SU-DHL-6 (cell line): ENCODE results near the gene MTMR12.

Source experiments
- H2AFZ ChIP-seq: fragments of 200-600 bp; sonication (generic); 2 replicates; pipeline ENCODE4 v1.6.1; 2014; ENCODE audit warnings: low read depth, mild to moderate bottlenecking, moderate library complexity, mixed read lengths, antibody characterized with exemption, low read length; ENCODE audit not compliant: severe bottlenecking
- H3F3A ChIP-seq: fragments of 200-600 bp; shearing (Covaris generic); 2 replicates; pipeline ENCODE4 v1.6.0; 2016; ENCODE audit warnings: antibody characterized with exemption, mild to moderate bottlenecking; ENCODE audit not compliant: insufficient read depth
- H3K27ac ChIP-seq: fragments of 200-600 bp; sonication (generic); 2 replicates; pipeline ENCODE4 v1.5.1; 2016; ENCODE audit warnings: low read depth, mild to moderate bottlenecking, low read length, moderate library complexity, mixed read lengths
- H3K27me3 ChIP-seq: fragments of 200-600 bp; sonication (generic), shearing (Covaris generic); 2 replicates; pipeline ENCODE4 v1.6.0; 2014; ENCODE audit warnings: mild to moderate bottlenecking, low read length
- H3K36me3 ChIP-seq: fragments of 200-600 bp; sonication (generic); 2 replicates; pipeline ENCODE4 v1.6.1; 2014; ENCODE audit warnings: mild to moderate bottlenecking, low read length, mixed read lengths
- H3K4me2 ChIP-seq: fragments of 300-600, 200-600 bp; shearing (Covaris generic), sonication (generic); 2 replicates; pipeline ENCODE4 v1.6.0; 2014; ENCODE audit warnings: low read length, low read depth, mild to moderate bottlenecking; ENCODE audit not compliant: poor library complexity, severe bottlenecking
- H3K4me3 ChIP-seq: fragments of 200-600 bp; sonication (generic); 2 replicates; pipeline ENCODE4 v1.5.1; 2014; ENCODE audit warnings: antibody characterized with exemption, low read length, mild to moderate bottlenecking, mixed read lengths; ENCODE audit not compliant: insufficient read depth, poor library complexity, severe bottlenecking
- H3K79me2 ChIP-seq: fragments of 200-600 bp; sonication (generic); 2 replicates; pipeline ENCODE4 v1.6.1; 2014; ENCODE audit warnings: mild to moderate bottlenecking, low read length, moderate library complexity; ENCODE audit not compliant: insufficient read depth
- H3K9ac ChIP-seq: fragments of 200-600 bp; sonication (generic); 2 replicates; pipeline ENCODE4 v1.7.0; 2014; ENCODE audit warnings: mild to moderate bottlenecking, low read length
- H3K9me2 ChIP-seq: fragments of 200-600 bp; sonication (generic); replicated peaks from 2 replicates; pipeline ENCODE4 v1.6.1; 2014; ENCODE audit warnings: low read length; ENCODE audit not compliant: insufficient read depth
- H3K9me3 ChIP-seq: fragments of 200-600 bp; sonication (generic); 2 replicates; pipeline ENCODE4 v1.6.1; 2014; ENCODE audit warnings: low read length, mixed read lengths; ENCODE audit not compliant: insufficient read depth
- H4K20me1 ChIP-seq: fragments of 200-600 bp; sonication (generic); 2 replicates; pipeline ENCODE4 v1.6.1; 2014; ENCODE audit warnings: low read depth, mild to moderate bottlenecking, antibody characterized with exemption, low read length, moderate library complexity, mixed read lengths
- CTCF ChIP-seq: fragments of 200-600 bp; sonication (generic); IDR thresholded peaks from one replicate; pipeline ENCODE4 v1.5.1; 2017; ENCODE audit warnings: antibody characterized with exemption, mild to moderate bottlenecking, low read length, moderate library complexity; ENCODE audit not compliant: insufficient read depth, poor library complexity, severe bottlenecking
- EZH2phosphoT487 ChIP-seq: fragments of 200-600 bp; sonication (generic), shearing (Covaris generic); conservative IDR thresholded peaks from 2 replicates; pipeline ENCODE4 v1.6.1; 2018; ENCODE audit warnings: mild to moderate bottlenecking, antibody characterized with exemption, low read length, moderate library complexity, mixed read lengths

The MTMR12 gene

GRCh38 chr5:32339198-32339597 lies 26.5 kb upstream of the MTMR12 start:
- TF ChIP-seq EZH2phosphoT487 = no peak
- Histone ChIP-seq H3F3A (0 out of 2 replicates have a peak, but pooled peaks cover 3% of the 10 kb centered on the region), H3K9me3 (peaks cover 32% of the 10 kb centered on the region), H3K79me2 (no peaks in the 10 kb centered on the region), H4K20me1 (no peaks in the 10 kb centered on the region), H3K27ac (no peak overlapping the region), H3K4me2 (no peak overlapping the region), H3K4me3 (no peak overlapping the region), H3K36me3 (peaks cover 9% of the 10 kb centered on the region; the same call in 1 of the 2 replicates), H3K9ac (no peak overlapping the region), H3K27me3 (no peaks in the 10 kb centered on the region), H2AFZ (no peak overlapping the region), H3K9me2 (no peaks in the 10 kb centered on the region)

DNA sequence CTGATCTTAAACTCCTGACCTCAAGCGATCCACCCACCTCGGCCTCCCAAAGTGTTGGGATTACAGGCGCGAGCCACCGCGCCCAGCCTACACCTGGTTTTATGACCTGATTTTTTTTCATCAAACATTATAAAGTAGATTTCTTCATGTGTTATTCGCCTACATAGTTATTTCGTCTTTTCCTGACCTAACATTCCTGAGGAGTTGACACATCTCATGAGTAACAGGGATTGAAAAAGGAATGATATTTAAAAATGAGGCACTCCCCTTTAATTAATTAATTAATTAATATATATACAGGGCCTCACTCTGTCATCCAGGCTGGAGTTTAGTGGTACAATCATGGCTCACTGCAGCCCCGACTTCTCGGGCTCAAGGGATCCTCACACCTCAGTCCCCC lies 20.2 kb upstream of the MTMR12 start:
- H3K9ac ChIP-seq = no peak overlapping the region
- H2AFZ ChIP-seq = no peak overlapping the region
- TF ChIP-seq EZH2phosphoT487 (no peak), CTCF (no peak)
- no peaks in the 10 kb centered on the region for H3F3A ChIP-seq
- no peak overlapping the region for H3K27ac ChIP-seq
- H3K4me2 ChIP-seq = no peak overlapping the region
- no peaks in the 10 kb centered on the region for H3K79me2 ChIP-seq
- no peak overlapping the region for H3K4me3 ChIP-seq
- no peaks in the 10 kb centered on the region for H3K36me3 ChIP-seq
- H3K9me2 ChIP-seq = no peaks in the 10 kb centered on the region
- no peaks in the 10 kb centered on the region for H3K9me3 ChIP-seq
- H3K27me3 ChIP-seq = no peaks in the 10 kb centered on the region
- no peaks in the 10 kb centered on the region for H4K20me1 ChIP-seq

- TF ChIP-seq CTCF = no peak
- TF ChIP-seq EZH2phosphoT487 = no peak
- H3K79me2 ChIP-seq = no peaks in the 10 kb centered on the region
- H3K4me2 ChIP-seq = no peak overlapping the region
- H3K36me3 ChIP-seq = no peaks in the 10 kb centered on the region
- no peak overlapping the region for H3K4me3 ChIP-seq
- H3K27me3 ChIP-seq = no peaks in the 10 kb centered on the region
- H3K9me3 ChIP-seq = no peaks in the 10 kb centered on the region
- no peak overlapping the region for H3K27ac ChIP-seq
- H4K20me1 ChIP-seq = no peaks in the 10 kb centered on the region
- no peaks in the 10 kb centered on the region for H3F3A ChIP-seq
- no peaks in the 10 kb centered on the region for H3K9me2 ChIP-seq
- no peak overlapping the region for H3K9ac ChIP-seq
- H2AFZ ChIP-seq = no peak overlapping the region
These were observed 19.6 kb upstream of the MTMR12 start for GRCh38 chr5:32332361-32332760.

DNA sequence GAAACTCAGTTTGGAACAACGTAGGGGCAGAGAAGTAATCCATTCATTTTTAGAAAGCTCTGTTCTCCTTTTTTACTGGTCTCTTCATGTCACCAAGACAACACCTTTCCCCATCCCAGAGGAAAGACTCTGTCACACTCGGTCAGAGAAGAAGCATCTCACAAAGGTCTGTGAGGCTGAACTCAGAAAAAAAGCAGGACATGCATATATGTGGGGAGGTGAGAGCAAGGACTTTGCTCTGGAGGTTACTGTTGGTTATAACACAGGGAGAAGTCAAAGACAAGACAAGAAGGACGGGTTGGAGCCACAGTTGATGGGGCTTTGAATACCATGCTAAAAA lies 19.2 kb upstream of the MTMR12 start:
- Histone ChIP-seq H3K79me2 (no peaks in the 10 kb centered on the region), H3K27me3 (no peaks in the 10 kb centered on the region), H3K9me2 (no peaks in the 10 kb centered on the region), H3K4me2 (no peak overlapping the region), H3K4me3 (no peak overlapping the region), H3K9ac (no peak overlapping the region), H3K27ac (no peak overlapping the region), H3K9me3 (no peaks in the 10 kb centered on the region), H3K36me3 (no peaks in the 10 kb centered on the region), H4K20me1 (no peaks in the 10 kb centered on the region), H2AFZ (no peak overlapping the region), H3F3A (no peaks in the 10 kb centered on the region)
- TF ChIP-seq EZH2phosphoT487 (no peak), CTCF (no peak)
